Measurements from ENCODE around the gene OR5D14.

The OR5D14 gene

GRCh38 chr11:55795256-55795655 is at the start of gene OR5D14:
Gene OR5D14 (plus strand): TSS chr11:55795556. CDS start chr11:55795556, 0 bp downstream.
- intact Hi-C loops (cut with DNase I) = no loop called here
- no peak for DNase-seq

GRCh38 chr11:55773138-55773537 is 22.2 kb upstream of the OR5D14 start, which contains the start of gene OR5D13:
Gene OR5D13 (plus strand): TSS chr11:55773438. CDS start chr11:55773438, 0 bp downstream.
- intact Hi-C loops (cut with DNase I) = no loop called here
- no peak for DNase-seq

GRCh38 chr11:55791606-55792005 is 3.8 kb upstream of the OR5D14 start:
- intact Hi-C loops (cut with DNase I) = no loop called here
- no peak for DNase-seq

- intact Hi-C loops (cut with DNase I) = no loop called here
- DNase-seq = no peak
Measured at GRCh38 chr11:55793321-55793720, 2.0 kb upstream of the OR5D14 start.

GRCh38 chr11:55806248-55806647 is 10.9 kb downstream of the OR5D14 start:
- DNase-seq = no peak
- intact Hi-C loops (cut with DNase I) = no loop called here

GRCh38 chr11:55811067-55811466 is 15.7 kb downstream of the OR5D14 start, which contains the start of gene OR5L1:
Gene OR5L1 (plus strand): TSS chr11:55811367. CDS start chr11:55811467, 100 bp downstream.
- no peak for DNase-seq
- intact Hi-C loops (cut with DNase I) = no loop called here

- intact Hi-C loops (cut with DNase I) = no loop called here
- DNase-seq = no peak
Measured at GRCh38 chr11:55819330-55819729, 24.0 kb downstream of the OR5D14 start, which contains the start of gene OR5D18. Gene OR5D18 (plus strand): TSS chr11:55819630. CDS start chr11:55819630, 0 bp downstream.

- DNase-seq = no peak
- intact Hi-C loops (cut with DNase I) = no loop called here
Measured at GRCh38 chr11:55826919-55827318, 31.6 kb downstream of the OR5D14 start, which contains the start of gene OR5L2. Gene OR5L2 (plus strand): TSS chr11:55827219. CDS start chr11:55827219, 0 bp downstream.

- DNase-seq = no peak
Measured at GRCh38 chr11:55838452-55838851, 43.1 kb downstream of the OR5D14 start, which contains the start of gene OR5D16. Gene OR5D16 (plus strand): TSS chr11:55838752. CDS start chr11:55838752, 0 bp downstream.

More at GRCh38 chr11:55838452-55838851, 43.1 kb downstream of the OR5D14 start, which contains the start of gene OR5D16:
- intact Hi-C loops (cut with DNase I) = no loop called here

All from head of caudate nucleus (tissue), 42 donors.